ENCODE data around the gene PTPRD.
"Not testable (repeated sequence)": the region's sequence is repeated elsewhere in the genome, so short reads cannot be mapped to it uniquely, and the experiment has no call there.

The PTPRD gene

DNA sequence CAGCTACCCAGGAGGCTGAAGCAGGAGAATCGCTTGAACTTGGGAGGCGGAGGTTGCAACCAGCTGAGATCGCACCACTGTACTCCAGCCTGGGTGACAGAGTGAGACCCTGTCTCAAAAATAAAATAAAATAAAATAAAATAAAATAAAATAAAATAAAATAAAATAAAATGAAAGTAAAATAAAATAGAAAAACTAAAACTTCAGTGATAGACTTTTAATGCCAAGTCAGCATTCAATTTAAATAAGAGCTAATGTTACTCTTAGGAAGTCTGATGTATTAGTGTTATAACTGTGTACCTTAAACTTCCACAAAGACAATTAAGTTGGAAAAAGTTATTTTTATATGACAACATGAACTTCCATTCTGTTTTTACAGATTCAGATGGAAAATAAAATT lies 1569.0 kb downstream of the PTPRD start:
- not testable (repeated sequence) for H3K27me3 ChIP-seq (ENCODE audit: insufficient read depth, low read length); H3K4me3 ChIP-seq (ENCODE audit: low read length); H3K9me3 ChIP-seq (ENCODE audit: low read length); H2AFZ ChIP-seq (ENCODE audit: low read depth, low read length); H3K36me3 ChIP-seq (ENCODE audit: insufficient read depth, low read length)
- H3K4me1 ChIP-seq (ENCODE audit: insufficient read depth, low read length) = peaks cover 12% of the 10 kb centered on the region

DNA sequence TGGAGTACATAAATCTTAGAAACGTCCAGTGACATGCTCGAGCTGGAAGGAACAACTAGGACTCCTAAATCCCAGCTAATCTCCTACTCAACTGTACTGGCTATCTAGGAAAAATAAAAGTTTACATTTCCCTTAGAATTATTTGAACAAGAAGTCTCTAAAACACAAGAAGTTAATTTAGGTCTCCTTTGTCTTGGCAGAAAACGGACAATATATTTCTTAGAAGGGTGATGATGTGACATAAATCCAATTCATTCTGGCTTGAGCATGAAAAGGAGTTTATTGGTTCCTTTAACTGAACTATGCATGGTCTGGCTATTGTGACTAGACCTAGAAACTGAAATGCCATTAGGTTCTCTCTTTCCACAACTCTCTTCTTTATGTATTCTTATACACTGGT lies 1571.0 kb downstream of the PTPRD start:
- no peaks in the 10 kb centered on the region for H3K27me3 ChIP-seq (ENCODE audit: insufficient read depth, low read length)
- no peaks in the 10 kb centered on the region for H3K9me3 ChIP-seq (ENCODE audit: low read length)
- H3K4me1 ChIP-seq (ENCODE audit: insufficient read depth, low read length) = peaks cover 12% of the 10 kb centered on the region
- H3K4me3 ChIP-seq (ENCODE audit: low read length) = no peak overlapping the region
- no peaks in the 10 kb centered on the region for H3K36me3 ChIP-seq (ENCODE audit: insufficient read depth, low read length)
- no peak overlapping the region for H2AFZ ChIP-seq (ENCODE audit: low read depth, low read length)

DNA sequence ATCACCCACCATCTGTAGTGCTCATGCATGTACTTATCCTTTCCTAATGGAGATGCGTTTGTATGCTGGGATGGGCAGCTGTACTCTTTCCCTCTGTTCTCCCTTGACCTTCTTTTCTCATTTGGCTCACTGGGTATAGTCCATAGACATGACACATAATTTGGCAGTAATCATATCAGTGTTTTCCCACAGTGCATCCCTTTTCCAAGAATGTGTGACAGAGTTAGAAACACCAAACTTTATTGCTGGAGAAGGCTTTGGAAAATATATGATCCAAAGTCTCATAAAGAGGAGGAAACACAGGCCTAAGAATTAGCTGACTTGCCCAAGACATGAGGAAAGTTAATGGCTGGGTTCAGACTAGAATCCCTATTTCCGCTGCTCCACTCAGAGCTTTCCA lies 1579.8 kb downstream of the PTPRD start:
- no peak overlapping the region for H3K4me3 ChIP-seq (ENCODE audit: low read length)
- H2AFZ ChIP-seq (ENCODE audit: low read depth, low read length) = no peak overlapping the region
- no peaks in the 10 kb centered on the region for H3K9me3 ChIP-seq (ENCODE audit: low read length)
- H3K36me3 ChIP-seq (ENCODE audit: insufficient read depth, low read length) = no peaks in the 10 kb centered on the region
- no peaks in the 10 kb centered on the region for H3K4me1 ChIP-seq (ENCODE audit: insufficient read depth, low read length)
- no peaks in the 10 kb centered on the region for H3K27me3 ChIP-seq (ENCODE audit: insufficient read depth, low read length)

- Histone ChIP-seq H3K9me3 (ENCODE audit: low read length) (no peaks in the 10 kb centered on the region), H3K4me3 (ENCODE audit: low read length) (no peak overlapping the region), H2AFZ (ENCODE audit: low read depth, low read length) (no peak overlapping the region), H3K36me3 (ENCODE audit: insufficient read depth, low read length) (no peaks in the 10 kb centered on the region), H3K4me1 (ENCODE audit: insufficient read depth, low read length) (no peaks in the 10 kb centered on the region), H3K27me3 (ENCODE audit: insufficient read depth, low read length) (no peaks in the 10 kb centered on the region)
Measured at GRCh38 chr9:9016597-9016996, 1596.2 kb downstream of the PTPRD start.

GRCh38 chr9:9004810-9005209 lies 1608.0 kb downstream of the PTPRD start:
- H3K36me3 ChIP-seq (ENCODE audit: insufficient read depth, low read length) = no peaks in the 10 kb centered on the region
- no peak overlapping the region for H3K4me3 ChIP-seq (ENCODE audit: low read length)
- H3K9me3 ChIP-seq (ENCODE audit: low read length) = no peaks in the 10 kb centered on the region

DNA sequence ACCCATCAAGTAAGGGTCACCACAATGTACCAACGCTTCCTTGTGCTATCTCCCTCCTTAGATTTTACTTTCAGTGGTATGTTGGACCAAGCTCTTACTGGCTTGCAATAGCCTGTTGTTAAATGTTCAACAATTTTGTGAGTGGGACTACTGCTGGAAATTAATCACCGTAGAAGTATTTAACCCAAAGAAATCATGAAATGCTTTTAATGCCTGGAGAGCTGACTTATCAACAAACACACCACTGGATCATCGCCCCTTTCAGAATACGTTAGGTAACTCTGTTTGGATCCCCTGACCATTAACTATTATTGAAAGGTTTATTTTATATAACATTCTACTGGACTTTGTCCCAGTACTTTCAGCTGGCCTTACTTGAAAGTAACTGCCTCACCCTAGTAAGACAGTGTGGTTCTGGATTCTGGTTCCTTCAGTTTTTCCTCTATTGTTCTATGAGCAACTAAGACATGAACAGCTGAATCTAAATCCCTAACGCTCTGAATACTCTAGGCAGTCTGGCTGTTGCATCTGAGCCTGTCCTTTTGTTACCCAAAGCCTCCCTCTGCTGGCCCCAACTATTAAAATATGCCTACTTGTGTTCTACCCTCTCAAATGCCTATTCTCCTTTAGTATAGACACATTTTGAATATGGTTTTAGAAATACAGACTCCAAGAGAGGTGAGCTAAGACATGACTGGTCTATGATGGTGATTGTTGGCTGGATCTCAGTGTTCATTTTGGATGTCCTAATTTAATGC lies 1609.8 kb downstream of the PTPRD start:
- no peak overlapping the region for H3K4me3 ChIP-seq (ENCODE audit: low read length)
- no peaks in the 10 kb centered on the region for H3K27me3 ChIP-seq (ENCODE audit: insufficient read depth, low read length)
- H3K36me3 ChIP-seq (ENCODE audit: insufficient read depth, low read length) = no peaks in the 10 kb centered on the region
- no peak overlapping the region for H2AFZ ChIP-seq (ENCODE audit: low read depth, low read length)
- H3K9me3 ChIP-seq (ENCODE audit: low read length) = no peaks in the 10 kb centered on the region
- no peaks in the 10 kb centered on the region for H3K4me1 ChIP-seq (ENCODE audit: insufficient read depth, low read length)

More at GRCh38 chr9:9004810-9005209, 1608.0 kb downstream of the PTPRD start:
- Histone ChIP-seq H3K27me3 (ENCODE audit: insufficient read depth, low read length) (no peaks in the 10 kb centered on the region), H3K4me1 (ENCODE audit: insufficient read depth, low read length) (no peaks in the 10 kb centered on the region), H2AFZ (ENCODE audit: low read depth, low read length) (no peak overlapping the region)

DNA sequence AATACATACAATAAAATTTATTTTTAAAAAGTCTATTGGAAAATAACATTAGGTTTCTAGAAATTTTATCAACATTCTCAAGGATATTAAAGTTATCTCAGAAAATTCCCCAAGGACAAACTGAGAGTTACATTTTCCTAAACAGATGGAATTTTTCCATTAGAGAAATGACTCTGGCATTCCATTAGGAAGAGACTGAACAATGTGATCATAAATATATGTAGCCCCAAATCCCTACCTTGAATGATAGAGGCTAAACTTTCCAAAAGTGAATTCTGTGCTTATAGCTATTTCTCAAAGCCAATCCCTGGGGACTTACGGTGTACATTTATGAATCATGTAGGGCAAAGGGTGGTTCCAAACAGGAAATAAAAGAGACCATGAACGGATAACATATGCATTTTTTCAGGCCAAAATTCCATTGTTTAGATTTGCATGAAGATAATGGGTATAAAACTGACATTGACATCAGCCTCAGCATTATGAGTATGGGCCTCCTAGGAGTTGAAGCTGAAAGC lies 1632.2 kb downstream of the PTPRD start:
- H3K27me3 ChIP-seq (ENCODE audit: insufficient read depth, low read length) = no peaks in the 10 kb centered on the region

GRCh38 chr9:8978334-8978733 lies 1634.5 kb downstream of the PTPRD start:
- no peak overlapping the region for H2AFZ ChIP-seq (ENCODE audit: low read depth, low read length)
- H3K9me3 ChIP-seq (ENCODE audit: low read length) = no peaks in the 10 kb centered on the region
- no peaks in the 10 kb centered on the region for H3K27me3 ChIP-seq (ENCODE audit: insufficient read depth, low read length)
- H3K36me3 ChIP-seq (ENCODE audit: insufficient read depth, low read length) = no peaks in the 10 kb centered on the region
- H3K4me3 ChIP-seq (ENCODE audit: low read length) = no peak overlapping the region
- H3K4me1 ChIP-seq (ENCODE audit: insufficient read depth, low read length) = peaks cover 3% of the 10 kb centered on the region

More for the DNA sequence above, 1632.2 kb downstream of the PTPRD start:
- no peak overlapping the region for H3K4me3 ChIP-seq (ENCODE audit: low read length)
- no peak overlapping the region for H2AFZ ChIP-seq (ENCODE audit: low read depth, low read length)
- H3K4me1 ChIP-seq (ENCODE audit: insufficient read depth, low read length) = peaks cover 3% of the 10 kb centered on the region
- no peaks in the 10 kb centered on the region for H3K9me3 ChIP-seq (ENCODE audit: low read length)
- H3K36me3 ChIP-seq (ENCODE audit: insufficient read depth, low read length) = no peaks in the 10 kb centered on the region

DNA sequence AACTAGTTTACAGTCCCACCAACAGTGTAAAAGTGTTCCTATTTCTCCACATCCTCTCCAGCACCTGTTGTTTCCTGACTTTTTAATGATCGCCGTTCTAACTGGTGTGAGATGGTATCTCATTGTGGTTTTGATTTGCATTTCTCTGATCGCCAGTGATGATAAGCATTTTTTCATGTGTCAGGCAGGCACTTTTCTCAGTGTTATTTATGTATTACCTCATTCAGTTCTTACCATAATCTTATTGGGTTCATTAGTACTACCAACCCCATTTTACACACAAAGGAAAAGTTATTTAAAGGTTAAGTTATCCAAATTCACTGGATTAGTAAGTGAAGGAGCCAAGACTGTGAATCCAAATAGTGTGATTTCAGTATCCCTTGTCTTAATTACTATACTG lies 1644.5 kb downstream of the PTPRD start:
- H2AFZ ChIP-seq (ENCODE audit: low read depth, low read length); H3K27me3 ChIP-seq (ENCODE audit: insufficient read depth, low read length); H3K4me3 ChIP-seq (ENCODE audit: low read length); H3K36me3 ChIP-seq (ENCODE audit: insufficient read depth, low read length); H3K9me3 ChIP-seq (ENCODE audit: low read length); H3K4me1 ChIP-seq (ENCODE audit: insufficient read depth, low read length): not testable (repeated sequence)

- Histone ChIP-seq H2AFZ (ENCODE audit: low read depth, low read length) (no peak overlapping the region), H3K4me3 (ENCODE audit: low read length) (no peak overlapping the region), H3K9me3 (ENCODE audit: low read length) (no peaks in the 10 kb centered on the region), H3K4me1 (ENCODE audit: insufficient read depth, low read length) (no peaks in the 10 kb centered on the region), H3K27me3 (ENCODE audit: insufficient read depth, low read length) (no peaks in the 10 kb centered on the region), H3K36me3 (ENCODE audit: insufficient read depth, low read length) (no peaks in the 10 kb centered on the region)
Measured at GRCh38 chr9:8963885-8964284, 1648.9 kb downstream of the PTPRD start.

GRCh38 chr9:8962084-8962483 lies 1650.7 kb downstream of the PTPRD start:
- H2AFZ ChIP-seq (ENCODE audit: low read depth, low read length) = no peak overlapping the region
- H3K36me3 ChIP-seq (ENCODE audit: insufficient read depth, low read length) = no peaks in the 10 kb centered on the region
- H3K9me3 ChIP-seq (ENCODE audit: low read length) = no peaks in the 10 kb centered on the region
- no peaks in the 10 kb centered on the region for H3K27me3 ChIP-seq (ENCODE audit: insufficient read depth, low read length)
- H3K4me3 ChIP-seq (ENCODE audit: low read length) = no peak overlapping the region
- no peaks in the 10 kb centered on the region for H3K4me1 ChIP-seq (ENCODE audit: insufficient read depth, low read length)

DNA sequence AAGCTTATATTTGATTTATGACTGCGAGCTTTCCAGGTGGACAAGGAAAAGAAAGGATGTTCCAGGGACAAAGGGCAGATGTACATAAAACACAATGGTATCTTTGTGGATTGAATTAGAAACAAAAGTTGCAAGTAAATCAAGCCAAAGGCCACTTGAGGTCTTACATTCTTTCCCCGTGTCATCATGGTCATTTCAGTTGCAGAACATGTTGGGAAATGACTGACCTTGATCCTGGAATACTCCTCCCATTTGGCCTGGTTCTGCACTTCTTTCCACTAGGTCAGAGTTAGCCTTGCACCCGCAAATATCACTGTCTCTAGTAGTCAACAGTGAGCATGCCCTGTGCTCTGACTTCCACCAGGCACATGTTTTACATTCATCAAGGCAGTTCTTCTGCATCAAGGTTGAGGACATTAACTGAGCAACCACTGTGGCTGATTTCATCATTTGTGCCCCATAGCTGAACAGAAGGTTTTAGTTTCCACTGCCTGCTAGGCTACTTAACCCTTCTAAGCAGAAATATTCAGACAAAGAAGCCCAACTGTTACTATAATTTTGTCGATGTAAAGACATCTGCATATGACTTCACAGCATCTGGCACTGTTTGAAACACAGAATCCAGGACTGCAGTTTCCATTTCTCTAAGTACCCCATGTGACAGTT lies 1651.5 kb downstream of the PTPRD start:
- Histone ChIP-seq H3K27me3 (ENCODE audit: insufficient read depth, low read length) (no peaks in the 10 kb centered on the region), H3K9me3 (ENCODE audit: low read length) (no peaks in the 10 kb centered on the region), H3K36me3 (ENCODE audit: insufficient read depth, low read length) (no peaks in the 10 kb centered on the region), H3K4me3 (ENCODE audit: low read length) (no peak overlapping the region), H3K4me1 (ENCODE audit: insufficient read depth, low read length) (peaks cover 2% of the 10 kb centered on the region), H2AFZ (ENCODE audit: low read depth, low read length) (no peak overlapping the region)

- H3K4me3 ChIP-seq (ENCODE audit: low read length) = no peak overlapping the region
- no peaks in the 10 kb centered on the region for H3K9me3 ChIP-seq (ENCODE audit: low read length)
- no peaks in the 10 kb centered on the region for H3K36me3 ChIP-seq (ENCODE audit: insufficient read depth, low read length)
- no peaks in the 10 kb centered on the region for H3K27me3 ChIP-seq (ENCODE audit: insufficient read depth, low read length)
- H2AFZ ChIP-seq (ENCODE audit: low read depth, low read length) = no peak overlapping the region
- H3K4me1 ChIP-seq (ENCODE audit: insufficient read depth, low read length) = peaks cover 4% of the 10 kb centered on the region
Measured at GRCh38 chr9:8960254-8960653, 1652.5 kb downstream of the PTPRD start.
